Ishikawa (cell line): Measurements from ENCODE around the gene BAHD1.

Experiments
- TEAD4 ChIP-seq: IDR thresholded peaks from 2 replicates; pipeline ENCODE4 v1.6.1; 2012
- YY1 ChIP-seq: IDR thresholded peaks from 2 replicates; pipeline ENCODE4 v1.6.1; 2012; ENCODE audit warnings: low read depth

- TF ChIP-seq YY1 (no peak), TEAD4 (no peak)
Observed at GRCh38 chr15:40493089-40493840, 52.5 kb downstream of the BAHD1 start.
